ENCODE results near the gene CNTNAP2. TPM values are rescaled to one million over a fixed set of nuclear protein-coding genes. Genes with fewer than 3 reads are reported as not detected.

Gene CNTNAP2
- total and polyA plus RNA-seq, 8 donors: 0.09 to 1.1 (median 0.38) TPM

- FAIRE-seq (no peak), ATAC-seq (no peak), DNase-seq (no peak)
- Histone ChIP-seq H3K9me3 (no peaks in the 10 kb centered on the region), H3K4me1 (no peaks in the 10 kb centered on the region), H3K27me3 (no peaks in the 10 kb centered on the region), H3K4me3 (no peak overlapping the region), H3K27ac (no peak overlapping the region), H3K36me3 (no peaks in the 10 kb centered on the region)
- intact Hi-C loops (cut with DNase I): no loop called here
- 75 to 83% methylated on average over 5 of the region's 5 CpGs for WGBS, 2 donors
- TF ChIP-seq, protein P1, sequence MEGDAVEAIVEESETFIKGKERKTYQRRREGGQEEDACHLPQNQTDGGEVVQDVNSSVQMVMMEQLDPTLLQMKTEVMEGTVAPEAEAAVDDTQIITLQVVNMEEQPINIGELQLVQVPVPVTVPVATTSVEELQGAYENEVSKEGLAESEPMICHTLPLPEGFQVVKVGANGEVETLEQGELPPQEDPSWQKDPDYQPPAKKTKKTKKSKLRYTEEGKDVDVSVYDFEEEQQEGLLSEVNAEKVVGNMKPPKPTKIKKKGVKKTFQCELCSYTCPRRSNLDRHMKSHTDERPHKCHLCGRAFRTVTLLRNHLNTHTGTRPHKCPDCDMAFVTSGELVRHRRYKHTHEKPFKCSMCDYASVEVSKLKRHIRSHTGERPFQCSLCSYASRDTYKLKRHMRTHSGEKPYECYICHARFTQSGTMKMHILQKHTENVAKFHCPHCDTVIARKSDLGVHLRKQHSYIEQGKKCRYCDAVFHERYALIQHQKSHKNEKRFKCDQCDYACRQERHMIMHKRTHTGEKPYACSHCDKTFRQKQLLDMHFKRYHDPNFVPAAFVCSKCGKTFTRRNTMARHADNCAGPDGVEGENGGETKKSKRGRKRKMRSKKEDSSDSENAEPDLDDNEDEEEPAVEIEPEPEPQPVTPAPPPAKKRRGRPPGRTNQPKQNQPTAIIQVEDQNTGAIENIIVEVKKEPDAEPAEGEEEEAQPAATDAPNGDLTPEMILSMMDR (IDR thresholded peaks at IDR 0.05): no peak
Measured at GRCh38 chr7:148185041-148185440, 2068.4 kb downstream of the CNTNAP2 start.

DNA sequence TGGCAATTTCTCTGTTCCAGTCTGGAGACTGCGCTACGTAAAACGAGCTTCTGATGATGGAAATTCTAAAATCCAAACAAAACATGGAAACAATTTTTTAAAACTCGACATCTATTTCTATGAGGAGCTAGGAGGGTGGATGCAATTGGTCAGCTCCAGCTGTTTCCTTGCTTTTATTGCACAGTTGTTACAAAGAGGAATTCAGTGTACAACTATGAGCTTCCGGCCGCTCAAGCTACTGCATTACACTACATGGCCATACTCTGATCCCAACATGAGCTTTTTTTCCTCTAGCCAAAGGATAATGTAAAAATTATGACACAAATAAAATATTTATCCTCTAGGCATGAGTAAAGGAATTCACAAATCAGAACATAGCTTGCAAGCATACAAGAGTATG, 2070.9 kb downstream of the CNTNAP2 start:
- ATAC-seq (no peak), FAIRE-seq (no peak), DNase-seq (no peak)
- no peaks in the 10 kb centered on the region for H3K9me3 ChIP-seq
- WGBS, 2 donors: 76 to 79% methylated on average over 6 of the region's 6 CpGs
- no peaks in the 10 kb centered on the region for H3K36me3 ChIP-seq
- no peaks in the 10 kb centered on the region for H3K4me1 ChIP-seq
- TF ChIP-seq, protein P1 (IDR thresholded peaks at IDR 0.05): no peak
- no peaks in the 10 kb centered on the region for H3K27me3 ChIP-seq
- intact Hi-C loops (cut with DNase I): no loop called here
- H3K4me3 ChIP-seq: no peak overlapping the region
- H3K27ac ChIP-seq: no peak overlapping the region

- Histone ChIP-seq H3K4me3 (no peak overlapping the region), H3K4me1 (no peaks in the 10 kb centered on the region), H3K9me3 (no peaks in the 10 kb centered on the region), H3K27me3 (no peaks in the 10 kb centered on the region), H3K27ac (no peak overlapping the region), H3K36me3 (no peaks in the 10 kb centered on the region)
- intact Hi-C loops (cut with DNase I): no loop called here
- peak; percentile 69 to 97 (median 83) for ATAC-seq
- no peak for FAIRE-seq
- TF ChIP-seq, protein P1 (IDR thresholded peaks at IDR 0.05): no peak
- WGBS, 2 donors: 35 to 43% methylated on average over 1 of the region's 1 CpG
- DNase-seq: peak in 4 of 6 donors; percentile 15 to 23 (median 17)
Measured at GRCh38 chr7:148191391-148192065, 2074.9 kb downstream of the CNTNAP2 start.

DNA sequence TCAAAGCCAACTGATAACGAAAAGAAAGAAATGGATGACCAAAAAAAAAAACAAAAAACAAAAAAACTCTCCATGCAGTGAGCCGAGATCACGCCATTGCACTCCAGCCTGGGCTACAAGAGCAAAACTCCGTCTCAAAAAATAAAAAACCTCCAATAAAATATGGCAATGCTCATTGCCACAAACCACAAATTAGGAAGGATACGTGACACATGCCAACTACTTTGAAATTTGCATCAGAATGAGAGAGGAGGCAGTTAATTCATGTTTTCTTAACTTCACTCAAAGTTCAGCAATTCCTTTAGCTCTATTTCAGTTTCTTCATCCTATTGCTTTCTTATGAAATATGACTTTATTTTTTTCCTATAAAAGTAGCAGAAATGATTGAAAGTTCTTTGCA, 2075.9 kb downstream of the CNTNAP2 start:
- FAIRE-seq (no peak), DNase-seq (no peak), ATAC-seq (no peak)
- H3K36me3 ChIP-seq: no peaks in the 10 kb centered on the region
- H3K27me3 ChIP-seq: no peaks in the 10 kb centered on the region
- no peaks in the 10 kb centered on the region for H3K4me1 ChIP-seq
- no peak overlapping the region for H3K4me3 ChIP-seq
- no peaks in the 10 kb centered on the region for H3K9me3 ChIP-seq
- no peak overlapping the region for H3K27ac ChIP-seq
- TF ChIP-seq, protein P1 (IDR thresholded peaks at IDR 0.05): no peak
- 86 to 92% methylated on average over 5 of the region's 5 CpGs for WGBS, 2 donors
- intact Hi-C loops (cut with DNase I): no loop called here

GRCh38 chr7:148201992-148202391, 2085.4 kb downstream of the CNTNAP2 start:
- TF ChIP-seq, protein P1 (IDR thresholded peaks at IDR 0.05): no peak
- no peaks in the 10 kb centered on the region for H3K27me3 ChIP-seq
- ATAC-seq (no peak), DNase-seq (no peak), FAIRE-seq (no peak)
- no peaks in the 10 kb centered on the region for H3K4me1 ChIP-seq
- H3K27ac ChIP-seq: no peak overlapping the region
- 76 to 79% methylated on average over 3 of the region's 3 CpGs for WGBS, 2 donors
- intact Hi-C loops (cut with DNase I): no loop called here
- H3K36me3 ChIP-seq: no peaks in the 10 kb centered on the region
- no peak overlapping the region for H3K4me3 ChIP-seq
- H3K9me3 ChIP-seq: no peaks in the 10 kb centered on the region
